ENCODE data around the gene FCN3.

The FCN3 gene

GRCh38 chr1:27377760-27378495 is 3.3 kb upstream of the FCN3 start:
- no peak for DNase-seq

- DNase-seq = no peak
Measured at GRCh38 chr1:27372808-27373690, 1.6 kb downstream of the FCN3 start.

DNA sequence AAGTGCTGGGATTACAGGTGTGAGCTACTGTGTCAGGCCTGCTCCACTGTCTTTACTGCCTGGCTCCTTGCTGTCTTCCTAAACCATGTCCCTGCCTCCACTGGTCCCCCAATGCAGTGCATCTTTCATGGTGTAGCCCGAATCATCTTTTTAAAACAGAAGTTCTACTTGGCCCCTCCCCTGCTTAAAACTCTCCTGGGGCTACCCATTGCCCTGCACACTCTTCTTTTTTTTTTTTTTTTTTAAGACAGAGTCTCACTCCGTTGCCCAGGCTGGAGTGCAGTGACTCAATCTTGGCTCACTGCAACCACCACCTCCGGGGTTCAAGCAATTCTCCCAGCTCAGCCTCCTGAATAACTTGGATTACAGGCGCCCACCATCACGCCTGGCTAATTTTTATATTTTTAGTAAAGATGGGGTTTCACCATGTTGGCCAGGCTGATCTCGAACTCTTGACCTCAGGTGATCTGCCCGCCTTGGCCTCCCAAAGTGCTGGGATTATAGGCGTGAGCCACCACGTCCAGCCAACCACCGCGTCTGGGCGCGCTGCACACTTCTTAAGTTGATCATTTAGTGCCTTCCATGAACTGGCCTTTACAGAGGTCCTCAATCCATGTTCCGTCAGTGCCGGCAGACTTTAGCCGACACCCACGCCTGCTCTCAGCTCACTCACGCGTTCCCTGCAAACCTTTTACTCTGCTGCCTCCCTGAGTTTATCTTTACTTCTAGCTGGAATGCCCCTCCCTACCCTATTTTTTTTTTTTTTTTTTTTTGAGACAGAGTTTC is 2.4 kb downstream of the FCN3 start:
- DNase-seq = no peak

DNA sequence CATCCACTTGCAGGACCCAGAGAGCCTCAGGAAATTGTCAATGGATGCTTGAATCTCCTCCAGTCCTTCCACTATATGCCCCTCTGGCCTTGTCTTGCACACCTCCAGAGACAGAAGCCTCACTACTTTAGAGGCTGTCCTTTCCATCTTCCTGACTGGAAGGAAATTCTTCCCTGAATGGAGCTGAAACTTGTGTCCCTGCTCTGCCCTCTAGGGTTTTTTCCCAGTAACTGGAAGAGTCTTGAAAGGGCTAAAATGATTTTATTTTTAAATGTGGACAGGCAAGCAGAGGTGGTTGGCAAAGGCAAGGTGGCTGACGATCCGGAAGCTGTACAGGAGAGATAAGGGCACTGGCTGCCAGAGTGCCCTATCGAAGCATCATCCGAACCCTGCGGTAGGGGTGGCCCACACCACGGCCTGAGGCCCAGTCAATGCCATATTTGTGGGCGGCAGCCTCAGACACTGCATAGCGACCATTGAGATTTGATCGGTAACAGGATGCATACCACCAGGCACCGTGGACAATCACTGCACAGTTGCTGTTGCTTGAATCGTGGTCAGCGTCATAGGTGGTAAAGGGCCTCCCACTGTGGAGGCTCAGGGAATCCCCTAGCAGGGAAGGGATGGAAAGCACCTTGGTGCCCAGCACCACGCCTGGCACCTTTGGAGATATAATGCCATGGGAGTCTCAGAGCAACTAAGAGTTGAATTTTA is 5.6 kb downstream of the FCN3 start:
- no peak for DNase-seq

DNA sequence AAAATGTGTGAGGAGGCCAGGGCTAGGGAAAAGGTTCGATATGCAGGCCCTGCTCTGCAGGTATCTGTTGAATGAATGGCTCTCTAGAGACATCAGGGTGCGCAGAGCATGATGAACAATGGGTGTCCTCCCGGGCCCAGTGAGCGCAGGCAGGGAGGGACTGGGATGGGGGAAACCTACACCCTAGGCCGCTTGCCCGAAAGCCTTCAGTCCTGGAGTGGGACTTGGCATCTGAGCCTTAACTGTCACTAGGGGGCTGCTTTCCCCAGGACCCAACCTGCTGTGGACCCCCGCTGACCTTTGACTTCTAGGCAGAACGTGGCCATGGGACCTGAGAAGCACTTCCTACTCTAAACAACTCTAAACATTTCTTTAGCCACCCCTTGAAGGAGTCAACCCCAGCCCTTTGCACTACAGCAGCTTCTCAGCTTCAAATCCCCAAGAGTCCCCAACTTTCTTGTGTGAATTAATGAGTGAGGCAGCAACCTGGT is 7.4 kb downstream of the FCN3 start:
- DNase-seq = no peak

DNA sequence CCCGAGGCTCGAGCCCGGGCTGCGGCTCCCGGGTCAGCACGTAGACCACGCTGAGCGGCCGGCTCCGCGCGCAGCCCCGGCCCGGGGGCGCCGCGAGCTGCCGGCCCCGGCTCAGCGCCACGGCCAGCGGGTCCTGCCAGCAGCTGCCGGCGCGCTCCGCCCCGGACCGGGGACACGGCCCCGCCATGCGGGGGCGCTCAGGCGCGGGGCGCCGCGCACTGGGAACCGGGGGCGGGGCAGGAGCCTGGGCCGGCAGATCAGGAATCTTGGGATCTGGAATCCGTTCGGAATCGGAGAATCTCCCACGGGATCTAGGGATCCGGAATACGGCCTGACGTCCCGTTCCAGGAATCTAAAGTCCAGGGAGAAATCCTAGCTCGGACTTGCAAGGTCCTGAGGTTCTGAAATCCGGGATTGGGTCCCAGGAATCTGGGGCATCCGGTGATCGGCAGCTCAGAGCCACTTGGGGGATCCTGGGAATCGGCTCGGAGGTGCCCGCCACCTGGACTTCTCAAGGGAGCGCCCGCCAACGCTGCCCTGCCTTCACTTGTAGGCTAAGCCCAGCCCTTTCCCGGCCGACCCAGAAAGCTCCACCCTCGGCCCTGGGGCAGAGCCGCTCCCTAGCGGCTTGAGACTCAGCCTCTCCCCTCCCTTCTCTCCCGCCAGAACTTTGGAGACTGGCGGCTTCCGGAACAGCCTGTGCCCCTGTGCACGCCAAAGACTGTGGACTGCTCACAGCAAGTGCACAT is 8.0 kb downstream of the FCN3 start, which contains the start of gene MAP3K6:
MAP3K6 (minus strand) TSS at position 551 of the 749 bp plus-strand sequence; CDS start at position 187, 364 bp downstream.
- DNase-seq = peak; percentile 83

DNA sequence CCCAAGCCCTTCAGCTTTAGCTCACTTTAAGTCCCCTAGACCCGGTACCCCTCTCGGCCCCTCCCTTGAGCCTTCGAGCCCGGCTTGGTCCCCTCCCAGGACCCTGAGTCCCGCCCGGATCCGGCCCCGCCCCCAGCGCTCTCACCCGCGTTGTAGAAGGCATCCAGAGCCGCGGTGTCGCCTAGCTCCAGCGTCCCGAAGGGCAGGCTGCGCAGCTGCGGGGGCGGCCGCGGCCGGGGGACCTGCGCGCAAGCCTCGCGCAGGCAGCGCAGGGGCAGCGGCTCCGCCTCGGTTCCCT is 8.6 kb downstream of the FCN3 start:
- peak; percentile 88 for DNase-seq

GRCh38 chr1:27365372-27366112 is 9.1 kb downstream of the FCN3 start:
- DNase-seq = peak; percentile 95

DNA sequence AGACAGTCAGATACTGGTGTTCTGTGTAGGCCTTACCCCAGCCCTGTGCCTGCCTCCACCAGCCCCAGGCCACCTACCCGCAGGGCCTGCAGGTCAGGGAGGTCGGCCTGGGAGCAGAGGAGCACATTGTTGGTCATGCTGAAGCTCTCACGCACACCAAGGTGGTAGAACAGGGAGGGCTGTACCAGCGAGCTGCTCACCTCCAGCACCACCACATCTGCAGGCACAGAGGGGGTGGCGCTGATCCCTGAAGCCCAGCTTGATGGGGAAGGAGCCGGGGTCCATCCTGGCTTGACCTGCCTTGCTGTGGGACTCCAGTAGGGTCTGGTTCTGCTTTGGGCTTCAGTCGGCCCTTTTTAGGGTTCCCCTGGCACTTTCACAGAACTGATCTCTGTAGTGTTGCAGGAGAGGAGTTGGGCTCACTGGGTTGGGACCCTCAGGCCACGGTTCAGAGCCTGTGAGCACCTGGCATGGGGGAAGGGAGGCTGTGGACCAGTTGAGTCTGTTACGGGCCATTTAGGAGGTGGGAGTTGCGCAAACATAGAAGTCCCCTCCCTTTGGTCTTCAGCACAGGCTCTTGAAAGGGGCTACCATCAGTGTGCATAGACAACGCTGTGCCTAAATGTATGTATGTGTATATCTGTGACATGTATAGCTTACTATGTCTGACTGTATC is 9.8 kb downstream of the FCN3 start:
- DNase-seq = no peak

GRCh38 chr1:27363766-27364695 is 10.6 kb downstream of the FCN3 start:
- no peak for DNase-seq

GRCh38 chr1:27361553-27361952 is 13.1 kb downstream of the FCN3 start:
- DNase-seq = no peak

DNA sequence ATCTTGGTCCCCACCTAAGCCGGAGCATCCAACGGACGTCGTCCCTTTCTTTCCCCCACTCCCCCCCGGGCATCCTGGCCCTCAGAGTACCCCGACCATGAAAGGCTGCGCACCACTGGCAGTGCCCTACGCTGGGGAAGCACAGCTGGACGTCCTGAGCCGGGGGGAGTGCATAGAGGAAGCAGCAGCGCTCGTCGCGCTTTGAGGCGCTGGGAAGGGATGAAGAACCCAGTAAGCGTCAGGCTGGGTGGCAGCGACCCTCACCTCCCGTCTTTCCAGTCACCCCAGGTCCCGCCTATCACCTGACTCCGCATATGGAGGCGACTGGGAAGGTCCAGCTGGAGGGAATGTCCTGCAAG is 13.6 kb downstream of the FCN3 start:
- DNase-seq = no peak

GRCh38 chr1:27360159-27361043 is 14.2 kb downstream of the FCN3 start:
- peak; percentile 78 for DNase-seq

GRCh38 chr1:27359822-27360158 is 14.8 kb downstream of the FCN3 start:
- no peak for DNase-seq

DNA sequence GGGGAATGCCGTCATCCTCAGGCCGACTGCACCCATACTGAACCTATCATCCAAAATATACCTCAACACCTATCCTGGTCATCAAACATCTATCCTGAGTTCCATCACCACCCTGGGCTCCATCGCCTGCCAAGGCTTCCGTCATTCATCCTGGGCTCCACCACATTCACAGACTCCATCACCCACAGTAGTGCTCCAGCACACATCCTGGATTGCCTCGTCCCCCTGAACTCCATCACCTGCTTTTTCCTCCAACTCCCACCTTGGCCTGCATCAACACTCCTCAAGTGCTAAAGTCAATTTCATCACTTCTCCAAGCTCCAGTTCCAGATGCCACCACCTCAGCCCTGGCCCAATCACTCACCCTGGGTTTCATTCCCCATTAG is 15.7 kb downstream of the FCN3 start:
- no peak for DNase-seq

GRCh38 chr1:27358038-27358927 is 16.3 kb downstream of the FCN3 start:
- DNase-seq = no peak

DNA sequence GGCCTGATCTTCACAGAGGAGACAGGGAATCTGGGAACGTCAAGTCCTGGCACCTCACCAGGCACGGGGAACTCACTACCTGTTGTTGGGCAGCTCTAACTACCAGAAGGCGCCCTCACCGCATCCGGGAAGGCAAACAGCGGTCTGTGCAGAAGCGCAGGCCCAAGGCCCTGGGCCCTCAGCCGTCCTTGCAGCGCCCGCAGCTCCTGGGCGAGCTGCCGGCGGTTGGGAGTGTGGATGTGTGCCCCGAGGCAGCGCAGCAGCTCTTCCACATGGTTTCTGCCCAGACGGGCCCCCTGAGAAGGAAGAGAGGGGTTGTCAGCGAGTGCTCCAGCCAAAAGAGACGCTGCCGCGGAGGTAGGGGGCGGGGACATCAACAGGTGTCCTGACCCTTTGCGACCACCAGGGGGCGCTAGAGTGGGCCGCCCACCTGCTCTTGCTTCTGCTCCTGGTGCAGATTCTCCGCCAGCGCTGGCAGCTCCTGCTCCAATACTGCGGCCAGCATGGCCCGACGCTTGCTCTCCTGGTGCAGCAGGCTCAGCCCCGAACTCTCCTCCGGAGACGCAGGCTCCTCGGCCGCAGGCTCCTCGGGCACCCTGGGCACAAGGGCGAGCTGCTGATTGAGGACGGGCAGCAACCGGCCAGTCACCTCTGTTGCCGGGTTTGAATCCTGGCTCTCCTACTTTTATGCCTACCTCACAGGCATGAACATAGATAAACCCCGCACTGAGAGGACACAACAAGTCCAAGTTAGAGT is 17.2 kb downstream of the FCN3 start:
- DNase-seq = peak; percentile 87

All from eye (tissue), 1 donor.